Endothelial cell of umbilical vein (primary cell): ENCODE data around the gene PECR. TPM values are rescaled to one million over a fixed set of nuclear protein-coding genes. Genes with fewer than 3 reads are reported as not detected.
A peak's percentile ranks its signal among the peaks of the same experiment; 100 is the strongest.

ENCODE experiments used
- BruUV-seq: library from RNA; stranded (reverse); fragments of 400-500 nt; replicated peaks from 2 replicates; lab custom pipeline; 2021; lab: Mats Ljungman, UMichigan
- CTCF ChIA-PET: fragments of 300-600, 350-600 bp; sonication (Branson Sonifier 250); formaldehyde crosslinking; loops from one replicate; lab custom pipeline; 2021; ENCODE audit warnings: antibody characterized with exemption, inconsistent platforms; lab: Charles Lee
- POLR2A ChIA-PET: fragments of 300-600, 350-600 bp; sonication (Branson Sonifier 250); formaldehyde crosslinking; loops from one replicate; lab custom pipeline; 2021; ENCODE audit warnings: antibody characterized with exemption, inconsistent platforms; lab: Charles Lee
- DNase-seq: peaks from one replicate; pipeline ENCODE4 v3.0.0-alpha.2; 2011; ENCODE audit warnings: low read depth, low spot score
- FAIRE-seq: peaks from 2 replicates; lab custom pipeline; 2011; peaks lifted over from hg19 to GRCh38; lab: Jason Lieb, UNC
- H2AFZ ChIP-seq: 2 replicates; pipeline ENCODE4 v1.6.0; 2012; ENCODE audit warnings: low read depth, low read length, control low read depth, inconsistent platforms
- H3K27ac ChIP-seq: 2 replicates; pipeline ENCODE4 v1.5.1; 2011; ENCODE audit warnings: low read depth, mild to moderate bottlenecking, control low read depth, low read length, moderate library complexity; ENCODE audit not compliant: insufficient read depth
- H3K27me3 ChIP-seq, 2 experiments: 2 replicates each; pipeline versions ENCODE4 v1.6.0 to v1.6.1; 2011; ENCODE audit warnings: low read length in 2 of 2, mixed read lengths in 1 of 2; ENCODE audit not compliant: control insufficient read depth in 2 of 2, insufficient read depth in 2 of 2
- H3K36me3 ChIP-seq, 2 experiments: 2 replicates in 1 of 2; 3 replicates in 1 of 2; pipeline ENCODE4 v1.5.1; 2011; ENCODE audit warnings: low read length in 2 of 2, mild to moderate bottlenecking in 1 of 2, moderate library complexity in 1 of 2; ENCODE audit not compliant: control insufficient read depth in 2 of 2, insufficient read depth in 2 of 2; ENCODE audit errors: extremely low read depth in 1 of 2
- H3K4me1 ChIP-seq: 3 replicates; pipeline ENCODE4 v1.5.1; 2011; ENCODE audit warnings: mild to moderate bottlenecking, low read length; ENCODE audit not compliant: control insufficient read depth, insufficient read depth; ENCODE audit errors: extremely low read depth
- H3K4me2 ChIP-seq: 2 replicates; pipeline ENCODE4 v1.6.1; 2011; ENCODE audit warnings: low read length, control low read depth, mixed read lengths; ENCODE audit not compliant: insufficient read depth
- H3K4me3 ChIP-seq, 3 experiments: fragments of 200-600 bp in 1 of 3; sonication (generic), shearing (Covaris generic) in 1 of 3; replicated peaks in 1 of 3; 2 replicates each; pipeline ENCODE4 v1.5.1; 2011 to 2016; ENCODE audit warnings: control low read depth in 3 of 3, low read length in 3 of 3, mild to moderate bottlenecking in 2 of 3, inconsistent platforms in 1 of 3, low read depth in 1 of 3, moderate library complexity in 1 of 3; ENCODE audit not compliant: insufficient read depth in 1 of 3
- H3K79me2 ChIP-seq: 2 replicates; pipeline ENCODE4 v1.6.0; 2012; ENCODE audit warnings: low read length, inconsistent platforms; ENCODE audit not compliant: control insufficient read depth, insufficient read depth
- H3K9ac ChIP-seq: replicated peaks from 2 replicates; pipeline ENCODE3; 2011; ENCODE audit warnings: low read length, control low read depth; ENCODE audit not compliant: insufficient read depth; ENCODE audit errors: extremely low read depth
- H3K9me1 ChIP-seq: replicated peaks from 3 replicates; pipeline ENCODE4 v1.6.0; 2011; ENCODE audit warnings: mild to moderate bottlenecking, low read length; ENCODE audit not compliant: control insufficient read depth, insufficient read depth; ENCODE audit errors: extremely low read depth
- H3K9me3 ChIP-seq: replicated peaks from 2 replicates; pipeline ENCODE4 v1.5.1; 2012; ENCODE audit warnings: low read length, inconsistent platforms; ENCODE audit not compliant: control insufficient read depth, insufficient read depth
- H4K20me1 ChIP-seq: replicated peaks from 2 replicates; pipeline ENCODE3; 2011; ENCODE audit warnings: mild to moderate bottlenecking, low read length; ENCODE audit not compliant: control insufficient read depth, insufficient read depth; ENCODE audit errors: extremely low read depth
- EZH2 ChIP-seq: IDR thresholded peaks from 2 replicates; pipeline ENCODE4 v1.6.1; 2012; ENCODE audit warnings: borderline replicate concordance, low read depth, mild to moderate bottlenecking, moderate library complexity, low read length, inconsistent platforms; ENCODE audit not compliant: severe bottlenecking
- FOS ChIP-seq: IDR thresholded peaks from 2 replicates; pipeline ENCODE4 v1.6.1; 2011; ENCODE audit warnings: mild to moderate bottlenecking, low read length, moderate library complexity, borderline replicate concordance; ENCODE audit not compliant: insufficient read depth
- GATA2 ChIP-seq: IDR thresholded peaks from 2 replicates; pipeline ENCODE4 v1.7.0; 2011; ENCODE audit warnings: low read depth, mild to moderate bottlenecking, moderate library complexity, mixed read lengths, low read length; ENCODE audit not compliant: insufficient read length, insufficient read depth
- JUN ChIP-seq: IDR thresholded peaks from 2 replicates; pipeline ENCODE4 v1.6.1; 2011; ENCODE audit warnings: borderline replicate concordance, low read depth; ENCODE audit not compliant: insufficient read length, insufficient read depth
- MAX ChIP-seq: IDR thresholded peaks from 2 replicates; pipeline ENCODE4 v1.6.1; 2011; ENCODE audit not compliant: insufficient read depth, insufficient read length
- MYC ChIP-seq: IDR thresholded peaks from one replicate; pipeline ENCODE4 v1.6.1; 2011; ENCODE audit warnings: mild to moderate bottlenecking, low read depth, low read length
- POLR2A ChIP-seq: IDR thresholded peaks from 2 replicates; pipeline ENCODE4 v1.6.1; 2012; ENCODE audit warnings: low read depth, mild to moderate bottlenecking, control low read depth, low read length
- POLR2AphosphoS5 ChIP-seq: IDR thresholded peaks from 2 replicates; pipeline ENCODE4 v1.6.1; 2012; ENCODE audit warnings: low read depth, mild to moderate bottlenecking, control low read depth, low read length, moderate library complexity; ENCODE audit not compliant: insufficient read depth
- dilution Hi-C: fragments of 300-500 bp; cut with MboI; formaldehyde crosslinking; loops from one replicate; pipeline ENCODE4 v1.15.0; 2019; ENCODE audit warnings: low sequenced_read_pairs; ENCODE audit not compliant: extremely low pct_ligation_motif_present
- intact Hi-C: fragments of 100-400 bp; cut with micrococcal nuclease; formaldehyde crosslinking; loops from one replicate; pipeline ENCODE4 v1.10.0; 2022
- polyA plus RNA-seq, 4 experiments: library from polyadenylated mRNA; depleted of rRNA in 3 of 4; stranded (reverse) in 3 of 4; unstranded in 1 of 4; fragments of >200 nt; gene quantifications; 2 replicates each; pipeline versions ENCODE4 v1.2.1 to v1.2.3, GENCODE V29; 2011 to 2012; ENCODE audit warnings: missing spikeins in 1 of 4
- total RNA-seq: library from RNA; stranded (reverse); gene quantifications from 2 replicates; pipeline ENCODE4 v1.2.3, GENCODE V29; 2021
- TF ChIP-seq, protein P1 (sequence below), 2 donors: IDR thresholded peaks; 1 replicate in 1 of 2; 2 replicates in 1 of 2; pipeline ENCODE4 v1.5.1; 2011; ENCODE audit warnings: low read length in 2 of 2, mild to moderate bottlenecking in 2 of 2, moderate library complexity in 2 of 2, control low read depth in 1 of 2, inconsistent platforms in 1 of 2, low read depth in 1 of 2; ENCODE audit not compliant: insufficient read depth in 1 of 2; ENCODE audit errors: extremely low read depth in 1 of 2

The PECR gene
- total and polyA plus RNA-seq, 2 donors (not counting 3 experiments of a cell fraction or from before 2014, with no cell fraction given): 4.1 to 6.2 TPM

DNA sequence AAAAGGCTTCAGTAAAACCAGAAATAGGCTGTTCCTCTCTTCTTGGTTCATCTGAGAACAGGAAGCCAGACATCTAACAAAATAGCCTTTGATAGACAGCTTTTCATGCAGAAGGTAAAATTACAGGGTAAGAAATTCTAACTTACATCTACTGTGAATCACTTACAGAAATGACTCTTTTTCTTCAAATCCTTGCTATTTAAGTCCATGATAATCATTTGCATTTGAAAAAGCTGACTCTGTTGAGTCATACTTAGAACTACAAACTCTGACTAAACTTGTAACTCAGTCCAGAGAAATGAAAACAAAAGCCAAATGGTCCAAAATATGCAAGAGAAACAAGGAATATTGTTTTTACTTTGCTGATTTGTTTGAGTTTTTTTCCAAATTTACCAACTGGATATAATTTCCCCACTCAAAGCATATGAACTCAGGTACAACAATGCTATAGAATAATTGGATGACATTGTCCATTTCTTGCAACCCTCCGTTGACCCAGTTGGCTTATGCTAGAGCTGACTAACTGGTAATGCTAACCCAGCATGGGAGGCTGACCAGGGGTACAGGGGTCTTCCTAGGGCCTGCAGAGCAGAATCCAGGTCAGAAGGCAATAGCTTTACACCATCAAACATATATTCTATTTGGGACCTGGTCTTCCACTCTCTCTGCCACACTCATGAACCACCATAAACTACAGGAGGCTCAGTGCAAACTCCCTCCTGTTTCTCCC, 49.5 kb downstream of the PECR start:
- FAIRE-seq: no peak
- no peaks in the 10 kb centered on the region for H4K20me1 ChIP-seq
- no peak overlapping the region for H3K4me3 ChIP-seq
- H3K27ac ChIP-seq: no peak overlapping the region
- H2AFZ ChIP-seq: no peak overlapping the region
- H3K36me3 ChIP-seq: no peaks in the 10 kb centered on the region
- no peaks in the 10 kb centered on the region for H3K79me2 ChIP-seq
- no peaks in the 10 kb centered on the region for H3K4me1 ChIP-seq
- H3K9ac ChIP-seq: no peak overlapping the region
- POLR2A ChIA-PET: no interaction called here
- H3K9me1 ChIP-seq: no peaks in the 10 kb centered on the region
- TF ChIP-seq EZH2 (no peak), FOS (peak; percentile 47)
- no peak overlapping the region for H3K4me2 ChIP-seq
- BruUV-seq: no TSS peak
- no peaks in the 10 kb centered on the region for H3K27me3 ChIP-seq
- dilution Hi-C loops (no loop called here), intact Hi-C loops (no loop called here)
- CTCF ChIA-PET: interaction anchor here (0.7 to 3.6 kb wide), 7 partner anchors 9 to 82 kb away, joined by 3 to 19 read pairs (median 4); partner anchors contain the start of gene XRCC5
- DNase-seq: no peak
- H3K9me3 ChIP-seq: no peaks in the 10 kb centered on the region

GRCh38 chr2:216030216-216030615, 51.4 kb downstream of the PECR start:
- Histone ChIP-seq H3K4me2 (no peak overlapping the region), H2AFZ (no peak overlapping the region), H3K27ac (no peak overlapping the region), H3K27me3 (no peaks in the 10 kb centered on the region), H3K36me3 (no peaks in the 10 kb centered on the region), H3K4me3 (no peak overlapping the region), H3K4me1 (peaks cover 2% of the 10 kb centered on the region), H3K79me2 (no peaks in the 10 kb centered on the region), H3K9me1 (no peaks in the 10 kb centered on the region), H3K9me3 (no peaks in the 10 kb centered on the region), H3K9ac (no peak overlapping the region), H4K20me1 (no peaks in the 10 kb centered on the region)
- TF ChIP-seq POLR2A (no peak), MAX (no peak), FOS (no peak), EZH2 (no peak), GATA2 (no peak), POLR2AphosphoS5 (no peak), MYC (no peak), JUN (no peak)
- TF ChIP-seq, protein P1, sequence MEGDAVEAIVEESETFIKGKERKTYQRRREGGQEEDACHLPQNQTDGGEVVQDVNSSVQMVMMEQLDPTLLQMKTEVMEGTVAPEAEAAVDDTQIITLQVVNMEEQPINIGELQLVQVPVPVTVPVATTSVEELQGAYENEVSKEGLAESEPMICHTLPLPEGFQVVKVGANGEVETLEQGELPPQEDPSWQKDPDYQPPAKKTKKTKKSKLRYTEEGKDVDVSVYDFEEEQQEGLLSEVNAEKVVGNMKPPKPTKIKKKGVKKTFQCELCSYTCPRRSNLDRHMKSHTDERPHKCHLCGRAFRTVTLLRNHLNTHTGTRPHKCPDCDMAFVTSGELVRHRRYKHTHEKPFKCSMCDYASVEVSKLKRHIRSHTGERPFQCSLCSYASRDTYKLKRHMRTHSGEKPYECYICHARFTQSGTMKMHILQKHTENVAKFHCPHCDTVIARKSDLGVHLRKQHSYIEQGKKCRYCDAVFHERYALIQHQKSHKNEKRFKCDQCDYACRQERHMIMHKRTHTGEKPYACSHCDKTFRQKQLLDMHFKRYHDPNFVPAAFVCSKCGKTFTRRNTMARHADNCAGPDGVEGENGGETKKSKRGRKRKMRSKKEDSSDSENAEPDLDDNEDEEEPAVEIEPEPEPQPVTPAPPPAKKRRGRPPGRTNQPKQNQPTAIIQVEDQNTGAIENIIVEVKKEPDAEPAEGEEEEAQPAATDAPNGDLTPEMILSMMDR (IDR thresholded peaks at IDR 0.05; ENCODE audit: extremely low read depth in 1 of 2, insufficient read depth in 1 of 2, low read depth in 1 of 2, low read length in 2 of 2): no peak
- DNase-seq (no peak), FAIRE-seq (no peak)
- ChIA-PET CTCF (no interaction called here), POLR2A (no interaction called here)
- no TSS peak for BruUV-seq
- intact Hi-C loops: no loop called here
- dilution Hi-C loops: no loop called here
